ENCODE data around the gene USP10. TPM values are rescaled to one million over a fixed set of nuclear protein-coding genes. Genes with fewer than 3 reads are reported as not detected.

USP10 gene
- total RNA-seq, 1 donor from 2014 or later = 33.7 TPM

- no peak for TF ChIP-seq CTCF (IDR thresholded peaks at IDR 0.05; ENCODE audit: insufficient read depth, low read length, severe bottlenecking)
- peaks cover 33% of the 10 kb centered on the region for H3K36me3 ChIP-seq (ENCODE audit: control insufficient read depth, insufficient read depth, low read length)
- no peak for DNase-seq (ENCODE audit: low read depth)
- FAIRE-seq = no peak
- no peaks in the 10 kb centered on the region for H3K27me3 ChIP-seq (ENCODE audit: control insufficient read depth, insufficient read depth, low read length)
- H3K4me3 ChIP-seq (ENCODE audit: low read depth, low read length) = no peak overlapping the region
Observed at GRCh38 chr16:84654998-84655397, 44.8 kb upstream of the USP10 start.

- Histone ChIP-seq H3K27me3 (ENCODE audit: control insufficient read depth, insufficient read depth, low read length) (no peaks in the 10 kb centered on the region), H3K4me3 (ENCODE audit: low read depth, low read length) (no peak overlapping the region), H3K36me3 (ENCODE audit: control insufficient read depth, insufficient read depth, low read length) (peaks cover 32% of the 10 kb centered on the region)
- no peak for DNase-seq (ENCODE audit: low read depth)
- no peak for FAIRE-seq
- no peak for TF ChIP-seq CTCF (IDR thresholded peaks at IDR 0.05; ENCODE audit: insufficient read depth, low read length, severe bottlenecking)
Observed at GRCh38 chr16:84656649-84657048, 43.2 kb upstream of the USP10 start.

GRCh38 chr16:84657229-84657837 lies 42.5 kb upstream of the USP10 start:
- H3K27me3 ChIP-seq (ENCODE audit: control insufficient read depth, insufficient read depth, low read length) = no peaks in the 10 kb centered on the region
- no peak overlapping the region for H3K4me3 ChIP-seq (ENCODE audit: low read depth, low read length)
- H3K36me3 ChIP-seq (ENCODE audit: control insufficient read depth, insufficient read depth, low read length) = peaks cover 33% of the 10 kb centered on the region
- no peak for TF ChIP-seq CTCF (IDR thresholded peaks at IDR 0.05; ENCODE audit: insufficient read depth, low read length, severe bottlenecking)
- FAIRE-seq (no peak), DNase-seq (ENCODE audit: low read depth) (no peak)

GRCh38 chr16:84658690-84659089 lies 41.1 kb upstream of the USP10 start:
- FAIRE-seq (no peak), DNase-seq (ENCODE audit: low read depth) (no peak)
- no peak for TF ChIP-seq CTCF (IDR thresholded peaks at IDR 0.05; ENCODE audit: insufficient read depth, low read length, severe bottlenecking)
- Histone ChIP-seq H3K27me3 (ENCODE audit: control insufficient read depth, insufficient read depth, low read length) (no peaks in the 10 kb centered on the region), H3K4me3 (ENCODE audit: low read depth, low read length) (no peak overlapping the region), H3K36me3 (ENCODE audit: control insufficient read depth, insufficient read depth, low read length) (peaks cover 41% of the 10 kb centered on the region)

- Histone ChIP-seq H3K27me3 (ENCODE audit: control insufficient read depth, insufficient read depth, low read length) (no peaks in the 10 kb centered on the region), H3K36me3 (ENCODE audit: control insufficient read depth, insufficient read depth, low read length) (peaks cover 42% of the 10 kb centered on the region), H3K4me3 (ENCODE audit: low read depth, low read length) (no peak overlapping the region)
- no peak for DNase-seq (ENCODE audit: low read depth)
- no peak for FAIRE-seq
- TF ChIP-seq CTCF (IDR thresholded peaks at IDR 0.05; ENCODE audit: insufficient read depth, low read length, severe bottlenecking) = no peak
Observed at GRCh38 chr16:84659656-84660300, 40.0 kb upstream of the USP10 start.

GRCh38 chr16:84660973-84661372 lies 38.8 kb upstream of the USP10 start:
- H3K4me3 ChIP-seq (ENCODE audit: low read depth, low read length) = no peak overlapping the region
- peaks cover 45% of the 10 kb centered on the region for H3K36me3 ChIP-seq (ENCODE audit: control insufficient read depth, insufficient read depth, low read length)
- no peaks in the 10 kb centered on the region for H3K27me3 ChIP-seq (ENCODE audit: control insufficient read depth, insufficient read depth, low read length)
- TF ChIP-seq CTCF (IDR thresholded peaks at IDR 0.05; ENCODE audit: insufficient read depth, low read length, severe bottlenecking) = no peak
- DNase-seq (ENCODE audit: low read depth) = no peak
- no peak for FAIRE-seq

Measured in bronchial epithelial cell (primary cell).